HL-60/S4 treated with retinoic acid at 250 ng/mL for 4 days and 3 days (cell line): ENCODE measurements around the gene CYP2B6.
"Not testable (repeated sequence)": the region's sequence is repeated elsewhere in the genome, so short reads cannot be mapped to it uniquely, and the experiment has no call there.

Experiments used
- in situ Hi-C: fragments of 300-500 bp; cut with MboI; formaldehyde crosslinking; loops from 2 replicates; pipeline ENCODE4 v1.7.0; 2022; ENCODE audit warnings: low sequenced_read_pairs

The CYP2B6 gene

DNA sequence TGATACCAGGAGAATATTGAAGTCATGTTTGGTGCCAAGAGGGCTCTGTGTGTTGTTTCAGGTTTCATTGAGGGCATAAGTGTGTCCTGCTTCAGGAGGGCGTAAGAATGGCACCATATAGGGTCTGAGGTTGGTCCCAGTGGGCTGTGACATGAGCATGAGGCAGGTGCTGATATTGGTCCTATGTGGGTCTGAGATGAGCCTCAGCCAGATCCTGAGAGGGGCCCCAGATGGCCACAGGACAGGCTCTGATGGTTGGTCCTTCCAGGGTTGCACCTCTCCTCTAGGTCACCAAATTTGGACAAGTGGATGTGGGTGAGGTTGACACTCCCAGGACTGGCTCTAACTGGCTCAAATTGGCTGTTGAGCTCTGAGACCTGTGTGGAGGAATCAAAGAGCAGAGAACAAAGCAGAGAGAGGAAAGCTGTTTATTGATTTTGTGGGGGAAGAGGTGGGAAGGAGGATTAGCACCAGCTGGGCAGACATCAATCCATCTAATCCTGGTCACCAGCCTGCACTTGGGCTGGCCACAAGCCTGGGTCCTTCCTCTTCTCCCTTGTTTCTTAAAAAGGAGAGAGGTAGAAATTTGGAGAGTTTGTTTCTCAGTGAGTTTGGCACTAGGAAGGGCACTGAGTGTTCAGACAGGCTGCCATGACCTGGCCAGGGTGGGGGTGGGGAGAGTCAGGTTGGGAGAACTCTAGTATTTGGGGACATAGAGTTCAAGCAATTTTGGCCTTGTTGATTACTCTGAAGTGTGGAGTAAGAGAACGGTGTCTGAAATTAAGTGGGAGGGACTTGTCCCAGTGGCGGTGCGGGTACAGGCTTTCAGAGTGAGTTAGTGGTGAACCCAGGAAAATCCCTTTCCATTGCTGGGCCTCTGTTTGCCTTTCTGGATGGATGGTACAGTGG, 38.7 kb downstream of the CYP2B6 start:
- in situ Hi-C loops: no loop called here

GRCh38 chr19:41030651-41031050, 39.6 kb downstream of the CYP2B6 start:
- in situ Hi-C loops: no loop called here

- in situ Hi-C loops: no loop called here
Measured at GRCh38 chr19:41031916-41032315, 40.8 kb downstream of the CYP2B6 start.

DNA sequence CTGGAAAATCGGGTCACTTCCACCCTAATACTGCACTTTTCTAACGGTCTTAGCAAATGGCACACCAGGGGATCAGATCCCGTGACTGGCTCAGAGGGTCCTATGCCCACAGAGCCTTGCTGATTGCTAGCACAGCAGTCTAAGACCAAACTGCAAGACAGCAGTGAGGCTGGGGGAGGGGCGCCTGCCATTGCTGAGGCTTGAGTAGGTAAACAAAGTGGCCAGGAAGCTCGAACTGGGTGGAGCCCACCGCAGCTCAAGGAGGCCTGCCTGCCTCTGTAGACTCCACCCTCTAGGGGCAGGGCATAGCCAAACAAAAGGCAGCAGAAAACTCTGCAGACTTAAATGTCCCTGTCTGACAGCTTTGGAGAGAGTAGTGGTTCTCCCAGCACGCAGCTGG, 42.2 kb downstream of the CYP2B6 start:
- in situ Hi-C loops: not testable (repeated sequence)

- in situ Hi-C loops: no loop called here
Measured at GRCh38 chr19:41039806-41040205, 48.7 kb downstream of the CYP2B6 start.

- in situ Hi-C loops: not testable (repeated sequence)
Measured at GRCh38 chr19:41045095-41045494, 54.0 kb downstream of the CYP2B6 start.

- in situ Hi-C loops: no loop called here
Measured at GRCh38 chr19:41050426-41050825, 59.3 kb downstream of the CYP2B6 start.

DNA sequence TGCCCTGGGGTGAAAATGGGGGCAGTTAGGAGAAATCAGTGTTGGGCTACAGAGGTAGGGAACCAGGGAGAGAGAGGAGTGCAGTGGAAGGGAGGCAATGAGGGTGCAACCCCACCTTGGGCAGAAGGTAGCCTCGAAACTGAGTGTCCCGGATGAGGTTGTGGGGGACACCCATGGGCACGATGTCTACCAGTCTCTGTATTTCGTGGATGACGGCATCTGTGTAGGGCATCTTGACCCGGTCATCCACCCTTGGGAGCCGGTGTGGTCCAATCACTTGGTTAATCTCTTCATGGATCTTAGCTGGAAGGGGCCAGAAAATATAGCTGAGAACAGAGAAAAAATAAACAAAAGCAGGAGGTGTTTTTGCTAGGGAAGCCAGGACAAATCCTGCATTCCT, 61.1 kb downstream of the CYP2B6 start:
- in situ Hi-C loops: not testable (repeated sequence)

GRCh38 chr19:41053331-41053730, 62.2 kb downstream of the CYP2B6 start:
- in situ Hi-C loops: not testable (repeated sequence)

DNA sequence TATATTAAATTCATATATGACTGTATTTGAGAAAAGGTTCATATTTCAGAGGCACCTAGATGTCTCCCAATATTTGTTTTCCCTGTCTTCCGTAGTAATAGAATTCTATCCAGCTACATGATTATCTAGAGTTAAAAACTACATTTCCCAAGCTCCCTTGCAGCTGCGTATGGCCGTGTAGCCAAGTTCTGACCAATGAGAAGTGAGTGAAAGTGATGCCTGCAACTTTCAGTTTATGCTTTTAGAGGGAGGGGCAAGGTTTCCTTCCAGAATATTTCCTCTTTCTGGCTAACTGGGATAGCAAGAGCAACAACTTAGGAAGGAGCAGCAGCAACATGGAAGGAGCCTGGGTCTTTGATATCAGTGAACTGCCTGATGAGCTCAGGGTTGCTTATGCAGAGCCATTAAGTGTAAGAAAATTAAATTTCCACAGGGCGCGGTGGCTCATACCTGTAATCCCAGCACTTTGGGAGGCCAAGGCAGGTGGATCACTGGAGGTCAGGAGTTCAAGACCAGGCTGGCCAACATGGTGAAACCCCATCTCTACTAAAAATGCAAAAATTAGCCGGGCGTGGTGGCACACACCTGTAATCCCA, 74.0 kb downstream of the CYP2B6 start:
- in situ Hi-C loops: no loop called here
